K562 (cell line): ENCODE measurements around the gene HSF4. TPM values are rescaled to one million over a fixed set of nuclear protein-coding genes. Genes with fewer than 3 reads are reported as not detected.

Source experiments
- ATF7 ChIP-seq: fragments of 450-650 bp; IDR thresholded peaks from 2 replicates; pipeline ENCODE4 v1.7.1; 2014; ENCODE audit warnings: mild to moderate bottlenecking, moderate library complexity
- FOXK2 ChIP-seq, 2 experiments: fragments of 450-650 bp; IDR thresholded peaks in 1 of 2; conservative IDR thresholded peaks in 1 of 2; 2 replicates each; pipeline ENCODE4 v1.6.1; 2016; ENCODE audit warnings: low read depth in 2 of 2, mild to moderate bottlenecking in 1 of 2
- HNRNPK ChIP-seq: fragments of 200-400 bp; formaldehyde crosslinking; IDR thresholded peaks from one replicate; pipeline ENCODE4 v1.6.1; 2018; ENCODE audit warnings: mild to moderate bottlenecking, low read depth, low read length; ENCODE audit not compliant: poor library complexity, severe bottlenecking
- KLF13 ChIP-seq: fragments of 450-650 bp; IDR thresholded peaks from 2 replicates; pipeline ENCODE4 v1.6.1; 2016; ENCODE audit warnings: missing genetic modification characterization, low read depth, mild to moderate bottlenecking, missing compliant biosample characterization, moderate library complexity, borderline replicate concordance
- MAFF ChIP-seq: IDR thresholded peaks from 2 replicates; pipeline ENCODE4 v1.6.1; 2012; ENCODE audit warnings: low read length, improper control_type of control experiment
- SMAD4 ChIP-seq: fragments of 250-450 bp; sonication (Bioruptor Pico); conservative IDR thresholded peaks from 2 replicates; pipeline ENCODE4 v1.8.0; 2021; ENCODE audit warnings: inconsistent platforms, mild to moderate bottlenecking, moderate library complexity
- TFAM ChIP-seq: fragments of 250-450 bp; sonication (Bioruptor Pico); conservative IDR thresholded peaks from 2 replicates; pipeline ENCODE4 v1.5.0; 2021; ENCODE audit warnings: mild to moderate bottlenecking, moderate library complexity
- ZC3H11A ChIP-seq: IDR thresholded peaks from 2 replicates; pipeline ENCODE4 v1.6.1; 2012; ENCODE audit warnings: low read depth, low read length, improper control_type of control experiment
- polyA plus RNA-seq, 8 experiments: library from polyadenylated mRNA; depleted of rRNA in 4 of 8; stranded (reverse) in 5 of 8; unstranded in 3 of 8; fragments of >200 nt; fragmentation: Nextera tagmentation in 2 of 8; fragmentation: Illumina TruSeq in 1 of 8; extraction: Ambion mirVana in 2 of 8; extraction: Trizol in 1 of 8; gene quantifications; 2 replicates each; pipeline versions ENCODE4 v1.2.1 to v1.2.3, GENCODE V29; 2011 to 2014; ENCODE audit warnings: inconsistent platforms in 1 of 8, missing spikeins in 1 of 8
- total RNA-seq, 7 experiments: library from RNA; depleted of rRNA in 6 of 7; stranded (reverse); fragments of >200 nt in 6 of 7; fragmentation: Illumina TruSeq in 2 of 7; extraction: Trizol in 2 of 7; gene quantifications; 2 replicates each; pipeline versions ENCODE4 v1.2.1 to v1.2.3, GENCODE V29; 2011 to 2021; ENCODE audit warnings: low replicate concordance in 1 of 7
- TF ChIP-seq, protein P1 (sequence below): fragments of 450-650 bp; conservative IDR thresholded peaks from 2 replicates; pipeline ENCODE4 v1.6.1; 2016; ENCODE audit warnings: missing genetic modification characterization, low read depth, mild to moderate bottlenecking, missing compliant biosample characterization, moderate library complexity
- TF ChIP-seq, protein P2 (sequence below): fragments of 450-650 bp; IDR thresholded peaks from 2 replicates; pipeline ENCODE4 v1.6.1; 2016; ENCODE audit warnings: borderline replicate concordance
- TF ChIP-seq, protein P3 (sequence below): sonication (generic); formaldehyde crosslinking; IDR thresholded peaks from 2 replicates; pipeline ENCODE4 v1.8.0; 2022; ENCODE audit warnings: missing genetic modification reagents, mild to moderate bottlenecking, moderate library complexity, borderline replicate concordance
- TF ChIP-seq, protein P4 (sequence below): sonication (generic); formaldehyde crosslinking; IDR thresholded peaks from 2 replicates; pipeline ENCODE4 v1.8.0; 2022; ENCODE audit warnings: mild to moderate bottlenecking, missing genetic modification reagents
- TF ChIP-seq, protein P5 (sequence below): IDR thresholded peaks from 2 replicates; pipeline ENCODE4 v1.6.1; 2016; ENCODE audit warnings: missing genetic modification characterization, missing compliant biosample characterization
- TF ChIP-seq, protein P6 (sequence below): fragments of 450-650 bp; formaldehyde crosslinking; IDR thresholded peaks from 2 replicates; pipeline ENCODE4 v1.4.0; 2022; ENCODE audit warnings: mild to moderate bottlenecking, moderate library complexity

HSF4 gene
- total and polyA plus RNA-seq, 9 of the 15 experiments (the other 6 are each of a cell fraction or from before 2014, with no cell fraction given) = 0.50 to 35.4 (median 8.8) TPM; not detected in 1

DNA sequence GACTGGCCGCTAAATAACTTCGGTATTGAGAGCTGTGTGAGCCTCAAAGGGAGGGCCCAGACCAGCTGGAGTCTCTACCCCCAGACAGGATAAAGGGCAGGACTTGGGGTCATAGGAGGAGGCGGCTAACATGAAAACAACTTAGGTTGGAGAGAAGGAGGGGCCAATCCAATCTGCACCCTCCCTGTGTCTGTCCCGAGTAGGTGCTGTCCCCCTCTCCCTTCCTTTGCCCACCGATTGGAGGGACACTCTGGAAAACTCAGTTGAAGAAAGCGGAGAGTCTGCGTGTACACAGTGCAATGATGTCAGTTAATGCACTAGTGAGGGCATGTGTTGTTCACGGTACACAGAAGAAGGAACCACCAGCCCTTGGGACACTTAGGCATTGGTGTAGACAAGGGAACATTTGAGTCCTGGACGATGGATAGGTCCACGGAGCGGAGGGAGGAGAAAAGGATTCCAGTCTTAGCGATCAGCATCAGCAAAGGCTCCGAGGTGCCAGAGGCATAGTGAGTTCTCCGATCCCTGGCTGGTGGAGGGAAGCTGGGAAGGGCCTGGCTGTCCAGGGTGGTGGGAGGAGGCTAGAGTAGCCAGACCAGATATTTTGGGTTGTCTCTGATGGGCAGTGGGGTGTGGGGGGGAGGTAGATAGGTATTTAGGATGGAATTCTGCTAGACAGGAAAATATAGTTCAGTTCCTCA is 6.6 kb downstream of the HSF4 start (continued):
- TF ChIP-seq, protein P1, sequence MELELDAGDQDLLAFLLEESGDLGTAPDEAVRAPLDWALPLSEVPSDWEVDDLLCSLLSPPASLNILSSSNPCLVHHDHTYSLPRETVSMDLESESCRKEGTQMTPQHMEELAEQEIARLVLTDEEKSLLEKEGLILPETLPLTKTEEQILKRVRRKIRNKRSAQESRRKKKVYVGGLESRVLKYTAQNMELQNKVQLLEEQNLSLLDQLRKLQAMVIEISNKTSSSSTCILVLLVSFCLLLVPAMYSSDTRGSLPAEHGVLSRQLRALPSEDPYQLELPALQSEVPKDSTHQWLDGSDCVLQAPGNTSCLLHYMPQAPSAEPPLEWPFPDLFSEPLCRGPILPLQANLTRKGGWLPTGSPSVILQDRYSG (tag) = no peak
- TF ChIP-seq KLF13 = no peak
- TF ChIP-seq, protein P2, sequence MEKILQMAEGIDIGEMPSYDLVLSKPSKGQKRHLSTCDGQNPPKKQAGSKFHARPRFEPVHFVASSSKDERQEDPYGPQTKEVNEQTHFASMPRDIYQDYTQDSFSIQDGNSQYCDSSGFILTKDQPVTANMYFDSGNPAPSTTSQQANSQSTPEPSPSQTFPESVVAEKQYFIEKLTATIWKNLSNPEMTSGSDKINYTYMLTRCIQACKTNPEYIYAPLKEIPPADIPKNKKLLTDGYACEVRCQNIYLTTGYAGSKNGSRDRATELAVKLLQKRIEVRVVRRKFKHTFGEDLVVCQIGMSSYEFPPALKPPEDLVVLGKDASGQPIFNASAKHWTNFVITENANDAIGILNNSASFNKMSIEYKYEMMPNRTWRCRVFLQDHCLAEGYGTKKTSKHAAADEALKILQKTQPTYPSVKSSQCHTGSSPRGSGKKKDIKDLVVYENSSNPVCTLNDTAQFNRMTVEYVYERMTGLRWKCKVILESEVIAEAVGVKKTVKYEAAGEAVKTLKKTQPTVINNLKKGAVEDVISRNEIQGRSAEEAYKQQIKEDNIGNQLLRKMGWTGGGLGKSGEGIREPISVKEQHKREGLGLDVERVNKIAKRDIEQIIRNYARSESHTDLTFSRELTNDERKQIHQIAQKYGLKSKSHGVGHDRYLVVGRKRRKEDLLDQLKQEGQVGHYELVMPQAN = peak; percentile 38; the same call in 1 of the 2 replicates
- peak; percentile 63; the same call in 1 of the 2 replicates for TF ChIP-seq SMAD4 (CRISPR knock-in tag)
- TF ChIP-seq, protein P3, sequence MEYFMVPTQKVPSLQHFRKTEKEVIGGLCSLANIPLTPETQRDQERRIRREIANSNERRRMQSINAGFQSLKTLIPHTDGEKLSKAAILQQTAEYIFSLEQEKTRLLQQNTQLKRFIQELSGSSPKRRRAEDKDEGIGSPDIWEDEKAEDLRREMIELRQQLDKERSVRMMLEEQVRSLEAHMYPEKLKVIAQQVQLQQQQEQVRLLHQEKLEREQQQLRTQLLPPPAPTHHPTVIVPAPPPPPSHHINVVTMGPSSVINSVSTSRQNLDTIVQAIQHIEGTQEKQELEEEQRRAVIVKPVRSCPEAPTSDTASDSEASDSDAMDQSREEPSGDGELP = peak; percentile 76
- no peak for TF ChIP-seq TFAM (CRISPR knock-in tag)
- TF ChIP-seq MAFF = no peak
- no peak for TF ChIP-seq ZC3H11A
- TF ChIP-seq, protein P4, sequence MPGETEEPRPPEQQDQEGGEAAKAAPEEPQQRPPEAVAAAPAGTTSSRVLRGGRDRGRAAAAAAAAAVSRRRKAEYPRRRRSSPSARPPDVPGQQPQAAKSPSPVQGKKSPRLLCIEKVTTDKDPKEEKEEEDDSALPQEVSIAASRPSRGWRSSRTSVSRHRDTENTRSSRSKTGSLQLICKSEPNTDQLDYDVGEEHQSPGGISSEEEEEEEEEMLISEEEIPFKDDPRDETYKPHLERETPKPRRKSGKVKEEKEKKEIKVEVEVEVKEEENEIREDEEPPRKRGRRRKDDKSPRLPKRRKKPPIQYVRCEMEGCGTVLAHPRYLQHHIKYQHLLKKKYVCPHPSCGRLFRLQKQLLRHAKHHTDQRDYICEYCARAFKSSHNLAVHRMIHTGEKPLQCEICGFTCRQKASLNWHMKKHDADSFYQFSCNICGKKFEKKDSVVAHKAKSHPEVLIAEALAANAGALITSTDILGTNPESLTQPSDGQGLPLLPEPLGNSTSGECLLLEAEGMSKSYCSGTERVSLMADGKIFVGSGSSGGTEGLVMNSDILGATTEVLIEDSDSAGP (CRISPR knock-in tag) = 0 out of 2 replicates have a peak, but pooled peaks have one; percentile 31
- TF ChIP-seq FOXK2 (conservative IDR thresholded peaks at IDR 0.05 in 1 of 2, IDR thresholded peaks at IDR 0.05 in 1 of 2; ENCODE audit: low read depth in 2 of 2) = peak; percentile 20 to 31; a peak in 1 of 4 replicates
- TF ChIP-seq, protein P5, sequence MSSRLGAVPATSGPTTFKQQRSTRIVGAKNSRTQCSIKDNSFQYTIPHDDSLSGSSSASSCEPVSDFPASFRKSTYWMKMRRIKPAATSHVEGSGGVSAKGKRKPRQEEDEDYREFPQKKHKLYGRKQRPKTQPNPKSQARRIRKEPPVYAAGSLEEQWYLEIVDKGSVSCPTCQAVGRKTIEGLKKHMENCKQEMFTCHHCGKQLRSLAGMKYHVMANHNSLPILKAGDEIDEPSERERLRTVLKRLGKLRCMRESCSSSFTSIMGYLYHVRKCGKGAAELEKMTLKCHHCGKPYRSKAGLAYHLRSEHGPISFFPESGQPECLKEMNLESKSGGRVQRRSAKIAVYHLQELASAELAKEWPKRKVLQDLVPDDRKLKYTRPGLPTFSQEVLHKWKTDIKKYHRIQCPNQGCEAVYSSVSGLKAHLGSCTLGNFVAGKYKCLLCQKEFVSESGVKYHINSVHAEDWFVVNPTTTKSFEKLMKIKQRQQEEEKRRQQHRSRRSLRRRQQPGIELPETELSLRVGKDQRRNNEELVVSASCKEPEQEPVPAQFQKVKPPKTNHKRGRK (tag) = no peak
- TF ChIP-seq, protein P6, sequence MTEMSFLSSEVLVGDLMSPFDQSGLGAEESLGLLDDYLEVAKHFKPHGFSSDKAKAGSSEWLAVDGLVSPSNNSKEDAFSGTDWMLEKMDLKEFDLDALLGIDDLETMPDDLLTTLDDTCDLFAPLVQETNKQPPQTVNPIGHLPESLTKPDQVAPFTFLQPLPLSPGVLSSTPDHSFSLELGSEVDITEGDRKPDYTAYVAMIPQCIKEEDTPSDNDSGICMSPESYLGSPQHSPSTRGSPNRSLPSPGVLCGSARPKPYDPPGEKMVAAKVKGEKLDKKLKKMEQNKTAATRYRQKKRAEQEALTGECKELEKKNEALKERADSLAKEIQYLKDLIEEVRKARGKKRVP = peak; percentile 35; the same call in 1 of the 2 replicates
- TF ChIP-seq HNRNPK = no peak
- TF ChIP-seq ATF7 = 0 out of 2 replicates have a peak, but pooled peaks have one; percentile 15
